Measurements from ENCODE around the gene OSCAR.

DNA sequence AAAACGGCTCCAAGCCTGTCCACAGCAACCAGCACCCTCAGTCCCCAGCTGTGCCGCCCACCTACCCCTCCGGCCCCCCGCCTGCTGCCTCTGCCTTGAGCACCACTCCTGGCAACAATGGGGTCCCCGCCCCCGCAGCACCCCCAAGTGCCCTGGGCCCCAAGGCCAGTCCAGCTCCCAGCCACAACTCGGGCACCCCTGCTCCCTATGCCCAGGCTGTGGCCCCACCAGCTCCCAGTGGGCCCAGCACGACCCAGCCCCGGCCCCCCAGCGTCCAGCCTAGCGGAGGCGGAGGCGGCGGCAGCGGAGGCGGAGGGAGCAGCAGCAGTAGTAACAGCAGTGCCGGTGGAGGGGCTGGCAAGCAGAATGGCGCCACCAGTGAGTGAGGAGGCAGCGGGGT is 47.6 kb upstream of the OSCAR start:
- TF ChIP-seq, protein P1, sequence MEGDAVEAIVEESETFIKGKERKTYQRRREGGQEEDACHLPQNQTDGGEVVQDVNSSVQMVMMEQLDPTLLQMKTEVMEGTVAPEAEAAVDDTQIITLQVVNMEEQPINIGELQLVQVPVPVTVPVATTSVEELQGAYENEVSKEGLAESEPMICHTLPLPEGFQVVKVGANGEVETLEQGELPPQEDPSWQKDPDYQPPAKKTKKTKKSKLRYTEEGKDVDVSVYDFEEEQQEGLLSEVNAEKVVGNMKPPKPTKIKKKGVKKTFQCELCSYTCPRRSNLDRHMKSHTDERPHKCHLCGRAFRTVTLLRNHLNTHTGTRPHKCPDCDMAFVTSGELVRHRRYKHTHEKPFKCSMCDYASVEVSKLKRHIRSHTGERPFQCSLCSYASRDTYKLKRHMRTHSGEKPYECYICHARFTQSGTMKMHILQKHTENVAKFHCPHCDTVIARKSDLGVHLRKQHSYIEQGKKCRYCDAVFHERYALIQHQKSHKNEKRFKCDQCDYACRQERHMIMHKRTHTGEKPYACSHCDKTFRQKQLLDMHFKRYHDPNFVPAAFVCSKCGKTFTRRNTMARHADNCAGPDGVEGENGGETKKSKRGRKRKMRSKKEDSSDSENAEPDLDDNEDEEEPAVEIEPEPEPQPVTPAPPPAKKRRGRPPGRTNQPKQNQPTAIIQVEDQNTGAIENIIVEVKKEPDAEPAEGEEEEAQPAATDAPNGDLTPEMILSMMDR (conservative IDR thresholded peaks at IDR 0.05) = no peak
- no peak for TF ChIP-seq ZFX (IDR thresholded peaks at IDR 0.05)
